Activated T-cell treated with anti-CD3 and anti-CD28 coated beads for 4 hours (primary cell): ENCODE results near the gene CYP27A1.
"Not testable (repeated sequence)": the region's sequence is repeated elsewhere in the genome, so short reads cannot be mapped to it uniquely, and the experiment has no call there.

ENCODE experiments used
- DNase-seq: peaks from one replicate; pipeline ENCODE4 v3.0.0-alpha.2; 2020

The CYP27A1 gene

GRCh38 chr2:218832520-218832919, 50.6 kb downstream of the CYP27A1 start:
- no peak for DNase-seq

- DNase-seq: no peak
Measured at GRCh38 chr2:218833023-218833609, 51.2 kb downstream of the CYP27A1 start.

GRCh38 chr2:218834685-218835084, 52.7 kb downstream of the CYP27A1 start:
- no peak for DNase-seq

- no peak for DNase-seq
Measured at GRCh38 chr2:218837495-218837894, 55.5 kb downstream of the CYP27A1 start.

GRCh38 chr2:218839430-218839829, 57.5 kb downstream of the CYP27A1 start:
- DNase-seq: no peak

GRCh38 chr2:218839888-218840287, 57.9 kb downstream of the CYP27A1 start:
- no peak for DNase-seq

- DNase-seq: not testable (repeated sequence)
Measured at GRCh38 chr2:218844334-218844733, 62.4 kb downstream of the CYP27A1 start.

- DNase-seq: not testable (repeated sequence)
Measured at GRCh38 chr2:218846963-218847362, 65.0 kb downstream of the CYP27A1 start.

- DNase-seq: no peak
Measured at GRCh38 chr2:218849721-218850120, 67.8 kb downstream of the CYP27A1 start.

- no peak for DNase-seq
Measured at GRCh38 chr2:218850796-218851195, 68.8 kb downstream of the CYP27A1 start.

- DNase-seq: no peak
Measured at GRCh38 chr2:218851286-218851685, 69.3 kb downstream of the CYP27A1 start.

GRCh38 chr2:218852911-218853667, 71.1 kb downstream of the CYP27A1 start:
- DNase-seq: peak; percentile 64

GRCh38 chr2:218853766-218854165, 71.8 kb downstream of the CYP27A1 start:
- DNase-seq: no peak

- no peak for DNase-seq
Measured at GRCh38 chr2:218854860-218855259, 72.9 kb downstream of the CYP27A1 start.

GRCh38 chr2:218855305-218856166, 73.6 kb downstream of the CYP27A1 start:
- DNase-seq: no peak

GRCh38 chr2:218856167-218856895, 74.4 kb downstream of the CYP27A1 start:
- DNase-seq: no peak

- DNase-seq: no peak
Measured at GRCh38 chr2:218856896-218857243, 74.9 kb downstream of the CYP27A1 start.

- no peak for DNase-seq
Measured at GRCh38 chr2:218857371-218858137, 75.6 kb downstream of the CYP27A1 start.

GRCh38 chr2:218858138-218858445, 76.1 kb downstream of the CYP27A1 start:
- DNase-seq: no peak

GRCh38 chr2:218858671-218859555, 77.0 kb downstream of the CYP27A1 start:
- no peak for DNase-seq

GRCh38 chr2:218859556-218859987, 77.6 kb downstream of the CYP27A1 start, which contains the start of gene WNT6:
Gene WNT6 (plus strand): TSS chr2:218859805. CDS start chr2:218860038, 233 bp downstream.
- no peak for DNase-seq
